Measurements from ENCODE around the gene ZDHHC1.
"Not testable (repeated sequence)": the region's sequence is repeated elsewhere in the genome, so short reads cannot be mapped to it uniquely, and the experiment has no call there.

Gene ZDHHC1

GRCh38 chr16:67352463-67352862 is 63.8 kb downstream of the ZDHHC1 start:
- not testable (repeated sequence) for H4K91ac ChIP-seq (ENCODE audit: low read depth, low read length); H3K4me1 ChIP-seq (ENCODE audit: control insufficient read depth in 1 of 2, insufficient read depth in 2 of 2, low read length in 2 of 2); H3K79me1 ChIP-seq (ENCODE audit: low read length); H2BK5ac ChIP-seq (ENCODE audit: low read depth, low read length, poor library complexity); H3K36me3 ChIP-seq (ENCODE audit: control insufficient read depth in 1 of 2, insufficient read depth in 2 of 2, low read length in 2 of 2); H3K79me2 ChIP-seq (ENCODE audit: control insufficient read depth, insufficient read depth, low read length, poor library complexity); H3K4me2 ChIP-seq (ENCODE audit: low read length); H3K23ac ChIP-seq (ENCODE audit: low read length); H2BK120ac ChIP-seq (ENCODE audit: insufficient read depth, low read length, poor library complexity); H3K27me3 ChIP-seq (ENCODE audit: insufficient read depth, low read length); H3K18ac ChIP-seq (ENCODE audit: low read length); H3K14ac ChIP-seq (ENCODE audit: low read length); H2AFZ ChIP-seq (ENCODE audit: insufficient read depth, low read length, poor library complexity); H3K4me3 ChIP-seq (ENCODE audit: low read depth, low read length); H2BK12ac ChIP-seq (ENCODE audit: low read length); H3K4ac ChIP-seq (ENCODE audit: low read depth, low read length); H4K8ac ChIP-seq (ENCODE audit: low read depth, low read length); DNase-seq; H3K9ac ChIP-seq (ENCODE audit: low read length); H3K27ac ChIP-seq (ENCODE audit: low read depth, low read length); H2AK5ac ChIP-seq (ENCODE audit: low read length); H4K12ac ChIP-seq (ENCODE audit: low read depth, low read length); H3K9me3 ChIP-seq (ENCODE audit: insufficient read depth, low read depth, low read length)
- no CpG with 5 or more reads among the region's 3 CpGs for WGBS (ENCODE audit: extremely low coverage, insufficient coverage, insufficient read length)

DNA sequence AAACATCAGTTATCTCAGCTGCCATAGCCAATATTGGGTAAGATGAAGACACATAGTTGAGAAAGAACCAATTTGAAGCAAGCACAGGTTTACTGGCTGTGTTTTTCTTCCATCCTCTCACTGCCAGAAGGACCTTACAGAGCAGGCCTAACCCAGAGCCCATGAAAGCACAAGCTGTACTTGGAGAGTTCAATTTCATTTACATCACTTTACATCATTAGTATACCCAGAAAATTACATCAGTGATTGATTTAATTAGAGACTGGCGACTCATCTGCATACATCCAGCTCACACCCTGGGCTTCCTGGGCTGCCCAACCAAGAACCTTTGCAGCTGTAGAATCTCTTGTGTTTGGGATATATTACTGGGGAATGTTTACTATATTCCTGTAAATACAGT is 66.0 kb downstream of the ZDHHC1 start:
- no peak overlapping the region for H3K27ac ChIP-seq (ENCODE audit: low read depth, low read length)
- no CpG with 5 or more reads among the region's 1 CpG for WGBS (ENCODE audit: extremely low coverage, insufficient coverage, insufficient read length)

GRCh38 chr16:67349172-67349571 is 67.1 kb downstream of the ZDHHC1 start:
- no peak overlapping the region for H3K23ac ChIP-seq (ENCODE audit: low read length)
- no peak overlapping the region for H3K18ac ChIP-seq (ENCODE audit: low read length)
- H3K79me2 ChIP-seq (ENCODE audit: control insufficient read depth, insufficient read depth, low read length, poor library complexity): no peaks in the 10 kb centered on the region
- no peak overlapping the region for H3K9ac ChIP-seq (ENCODE audit: low read length)
- H3K4me1 ChIP-seq (ENCODE audit: control insufficient read depth in 1 of 2, insufficient read depth in 2 of 2, low read length in 2 of 2): no peaks in the 10 kb centered on the region
- no peak overlapping the region for H4K91ac ChIP-seq (ENCODE audit: low read depth, low read length)
- no peak overlapping the region for H2BK120ac ChIP-seq (ENCODE audit: insufficient read depth, low read length, poor library complexity)
- no peak overlapping the region for H3K14ac ChIP-seq (ENCODE audit: low read length)
- H3K4ac ChIP-seq (ENCODE audit: low read depth, low read length): no peak overlapping the region
- H3K27ac ChIP-seq (ENCODE audit: low read depth, low read length): no peak overlapping the region
- H2BK5ac ChIP-seq (ENCODE audit: low read depth, low read length, poor library complexity): no peak overlapping the region
- H2AFZ ChIP-seq (ENCODE audit: insufficient read depth, low read length, poor library complexity): no peak overlapping the region
- H3K79me1 ChIP-seq (ENCODE audit: low read length): no peaks in the 10 kb centered on the region
- no peak overlapping the region for H2AK5ac ChIP-seq (ENCODE audit: low read length)
- no peak overlapping the region for H3K4me3 ChIP-seq (ENCODE audit: low read depth, low read length)
- H3K4me2 ChIP-seq (ENCODE audit: low read length): no peak overlapping the region
- DNase-seq: peak in 1 of 2 donors; percentile 34
- no peak overlapping the region for H2BK12ac ChIP-seq (ENCODE audit: low read length)
- H4K12ac ChIP-seq (ENCODE audit: low read depth, low read length): no peak overlapping the region
- H4K8ac ChIP-seq (ENCODE audit: low read depth, low read length): no peak overlapping the region
- no peaks in the 10 kb centered on the region for H3K27me3 ChIP-seq (ENCODE audit: insufficient read depth, low read length)
- H3K36me3 ChIP-seq (ENCODE audit: control insufficient read depth in 1 of 2, insufficient read depth in 2 of 2, low read length in 2 of 2): no peaks in the 10 kb centered on the region
- no peaks in the 10 kb centered on the region for H3K9me3 ChIP-seq (ENCODE audit: insufficient read depth, low read depth, low read length)

More for the DNA sequence above, 66.0 kb downstream of the ZDHHC1 start:
- H4K12ac ChIP-seq (ENCODE audit: low read depth, low read length): no peak overlapping the region
- no peak overlapping the region for H2BK12ac ChIP-seq (ENCODE audit: low read length)
- no peak for DNase-seq
- no peak overlapping the region for H2AFZ ChIP-seq (ENCODE audit: insufficient read depth, low read length, poor library complexity)
- no peak overlapping the region for H4K8ac ChIP-seq (ENCODE audit: low read depth, low read length)
- no peaks in the 10 kb centered on the region for H3K79me2 ChIP-seq (ENCODE audit: control insufficient read depth, insufficient read depth, low read length, poor library complexity)
- no peak overlapping the region for H2AK5ac ChIP-seq (ENCODE audit: low read length)
- H3K27me3 ChIP-seq (ENCODE audit: insufficient read depth, low read length): no peaks in the 10 kb centered on the region
- no peak overlapping the region for H3K23ac ChIP-seq (ENCODE audit: low read length)
- H4K91ac ChIP-seq (ENCODE audit: low read depth, low read length): no peak overlapping the region
- H3K4me3 ChIP-seq (ENCODE audit: low read depth, low read length): no peak overlapping the region
- no peak overlapping the region for H2BK5ac ChIP-seq (ENCODE audit: low read depth, low read length, poor library complexity)
- no peak overlapping the region for H3K4ac ChIP-seq (ENCODE audit: low read depth, low read length)
- H3K79me1 ChIP-seq (ENCODE audit: low read length): no peaks in the 10 kb centered on the region
- H3K18ac ChIP-seq (ENCODE audit: low read length): no peak overlapping the region
- no peak overlapping the region for H3K14ac ChIP-seq (ENCODE audit: low read length)
- no peak overlapping the region for H3K4me2 ChIP-seq (ENCODE audit: low read length)
- H2BK120ac ChIP-seq (ENCODE audit: insufficient read depth, low read length, poor library complexity): no peak overlapping the region
- no peaks in the 10 kb centered on the region for H3K9me3 ChIP-seq (ENCODE audit: insufficient read depth, low read depth, low read length)
- no peaks in the 10 kb centered on the region for H3K4me1 ChIP-seq (ENCODE audit: control insufficient read depth in 1 of 2, insufficient read depth in 2 of 2, low read length in 2 of 2)
- H3K36me3 ChIP-seq (ENCODE audit: control insufficient read depth in 1 of 2, insufficient read depth in 2 of 2, low read length in 2 of 2): no peaks in the 10 kb centered on the region
- H3K9ac ChIP-seq (ENCODE audit: low read length): no peak overlapping the region

GRCh38 chr16:67346341-67346740 is 69.9 kb downstream of the ZDHHC1 start:
- no peak overlapping the region for H3K27ac ChIP-seq (ENCODE audit: low read depth, low read length)
- H2BK120ac ChIP-seq (ENCODE audit: insufficient read depth, low read length, poor library complexity): no peak overlapping the region
- H3K36me3 ChIP-seq (ENCODE audit: control insufficient read depth in 1 of 2, insufficient read depth in 2 of 2, low read length in 2 of 2): no peaks in the 10 kb centered on the region
- DNase-seq: no peak
- H3K23ac ChIP-seq (ENCODE audit: low read length): no peak overlapping the region
- H4K91ac ChIP-seq (ENCODE audit: low read depth, low read length): no peak overlapping the region
- no peak overlapping the region for H2AK5ac ChIP-seq (ENCODE audit: low read length)
- H3K4me3 ChIP-seq (ENCODE audit: low read depth, low read length): no peak overlapping the region
- no peak overlapping the region for H4K12ac ChIP-seq (ENCODE audit: low read depth, low read length)
- no peak overlapping the region for H3K9ac ChIP-seq (ENCODE audit: low read length)
- H3K79me2 ChIP-seq (ENCODE audit: control insufficient read depth, insufficient read depth, low read length, poor library complexity): no peaks in the 10 kb centered on the region
- no peaks in the 10 kb centered on the region for H3K79me1 ChIP-seq (ENCODE audit: low read length)
- H2AFZ ChIP-seq (ENCODE audit: insufficient read depth, low read length, poor library complexity): no peak overlapping the region
- H4K8ac ChIP-seq (ENCODE audit: low read depth, low read length): no peak overlapping the region
- H3K18ac ChIP-seq (ENCODE audit: low read length): no peak overlapping the region
- no peak overlapping the region for H3K14ac ChIP-seq (ENCODE audit: low read length)
- no peaks in the 10 kb centered on the region for H3K4me1 ChIP-seq (ENCODE audit: control insufficient read depth in 1 of 2, insufficient read depth in 2 of 2, low read length in 2 of 2)
- H3K4ac ChIP-seq (ENCODE audit: low read depth, low read length): no peak overlapping the region
- WGBS (ENCODE audit: extremely low coverage, insufficient coverage, insufficient read length): no CpG with 5 or more reads among the region's 3 CpGs
- H2BK5ac ChIP-seq (ENCODE audit: low read depth, low read length, poor library complexity): no peak overlapping the region
- no peaks in the 10 kb centered on the region for H3K27me3 ChIP-seq (ENCODE audit: insufficient read depth, low read length)
- H3K4me2 ChIP-seq (ENCODE audit: low read length): no peak overlapping the region
- H2BK12ac ChIP-seq (ENCODE audit: low read length): no peak overlapping the region
- no peaks in the 10 kb centered on the region for H3K9me3 ChIP-seq (ENCODE audit: insufficient read depth, low read depth, low read length)
